GM12875 (cell line): Measurements from ENCODE around the gene RNF40.

ENCODE experiments used
- H3K4me3 ChIP-seq: one replicate; pipeline ENCODE4 v1.5.1; 2011; ENCODE audit warnings: low read depth, low read length, control low read depth
- TF ChIP-seq, protein P1 (sequence below): IDR thresholded peaks from 2 replicates; pipeline ENCODE4 v1.5.1; 2011; ENCODE audit warnings: low read depth, mild to moderate bottlenecking, control low read depth, inconsistent platforms, low read length, moderate library complexity, borderline replicate concordance; ENCODE audit not compliant: insufficient read depth

The RNF40 gene

GRCh38 chr16:30783280-30784109 lies 21.4 kb downstream of the RNF40 start:
- TF ChIP-seq, protein P1, sequence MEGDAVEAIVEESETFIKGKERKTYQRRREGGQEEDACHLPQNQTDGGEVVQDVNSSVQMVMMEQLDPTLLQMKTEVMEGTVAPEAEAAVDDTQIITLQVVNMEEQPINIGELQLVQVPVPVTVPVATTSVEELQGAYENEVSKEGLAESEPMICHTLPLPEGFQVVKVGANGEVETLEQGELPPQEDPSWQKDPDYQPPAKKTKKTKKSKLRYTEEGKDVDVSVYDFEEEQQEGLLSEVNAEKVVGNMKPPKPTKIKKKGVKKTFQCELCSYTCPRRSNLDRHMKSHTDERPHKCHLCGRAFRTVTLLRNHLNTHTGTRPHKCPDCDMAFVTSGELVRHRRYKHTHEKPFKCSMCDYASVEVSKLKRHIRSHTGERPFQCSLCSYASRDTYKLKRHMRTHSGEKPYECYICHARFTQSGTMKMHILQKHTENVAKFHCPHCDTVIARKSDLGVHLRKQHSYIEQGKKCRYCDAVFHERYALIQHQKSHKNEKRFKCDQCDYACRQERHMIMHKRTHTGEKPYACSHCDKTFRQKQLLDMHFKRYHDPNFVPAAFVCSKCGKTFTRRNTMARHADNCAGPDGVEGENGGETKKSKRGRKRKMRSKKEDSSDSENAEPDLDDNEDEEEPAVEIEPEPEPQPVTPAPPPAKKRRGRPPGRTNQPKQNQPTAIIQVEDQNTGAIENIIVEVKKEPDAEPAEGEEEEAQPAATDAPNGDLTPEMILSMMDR, result no peak
- no peak overlapping the region for H3K4me3 ChIP-seq

- TF ChIP-seq, protein P1, result no peak
- H3K4me3 ChIP-seq, result no peak overlapping the region
Observed at GRCh38 chr16:30784215-30784614, 22.1 kb downstream of the RNF40 start.

DNA sequence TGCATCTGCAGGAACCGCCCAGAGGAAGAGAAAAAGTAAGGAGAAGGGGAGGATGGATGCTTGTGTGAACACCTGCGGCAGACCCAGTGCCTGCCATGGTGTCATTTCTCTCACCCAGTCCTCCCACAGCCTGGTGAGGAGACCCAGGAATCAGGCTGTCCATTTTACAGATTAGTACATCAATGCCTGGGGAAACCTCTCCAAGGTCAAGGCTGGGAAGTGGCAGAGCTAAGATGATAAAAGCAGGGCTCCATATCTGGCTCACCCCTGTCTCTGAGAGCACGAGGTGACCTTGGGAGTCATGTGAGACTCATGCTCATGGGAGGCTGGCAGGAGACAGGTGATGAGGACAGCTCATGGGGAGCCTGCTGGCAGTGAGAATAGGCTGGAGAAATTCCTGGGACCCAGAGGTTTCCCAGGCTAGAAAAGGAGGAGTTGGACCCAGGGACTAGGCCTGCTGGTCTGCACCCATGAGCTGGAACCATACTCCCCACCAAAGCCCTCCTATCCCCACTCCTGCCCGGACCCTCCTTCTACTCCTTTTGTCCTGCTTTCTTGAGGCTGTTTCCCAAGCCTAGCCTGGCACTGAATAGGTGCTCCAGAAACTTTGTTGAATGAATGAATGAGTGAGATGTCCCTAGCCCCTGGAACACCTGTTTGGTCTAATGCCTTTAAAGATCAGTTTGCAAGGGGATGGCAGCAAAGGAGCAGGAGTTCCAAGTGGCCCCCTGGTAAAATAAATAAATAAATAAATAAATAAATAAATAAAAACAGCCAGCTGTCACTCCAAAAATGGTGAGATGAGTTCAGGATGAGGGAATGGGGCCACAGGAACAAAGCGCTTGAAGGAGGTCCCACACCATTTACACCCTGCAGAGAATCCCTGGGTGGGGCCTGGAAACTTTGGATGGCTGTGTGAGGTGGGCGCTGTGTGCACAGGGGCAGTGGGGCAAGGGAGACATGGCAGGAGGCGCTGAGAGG lies 23.3 kb downstream of the RNF40 start:
- no peak overlapping the region for H3K4me3 ChIP-seq
- TF ChIP-seq, protein P1, result no peak

GRCh38 chr16:30786115-30786935 lies 24.2 kb downstream of the RNF40 start:
- TF ChIP-seq, protein P1, result no peak
- no peak overlapping the region for H3K4me3 ChIP-seq

DNA sequence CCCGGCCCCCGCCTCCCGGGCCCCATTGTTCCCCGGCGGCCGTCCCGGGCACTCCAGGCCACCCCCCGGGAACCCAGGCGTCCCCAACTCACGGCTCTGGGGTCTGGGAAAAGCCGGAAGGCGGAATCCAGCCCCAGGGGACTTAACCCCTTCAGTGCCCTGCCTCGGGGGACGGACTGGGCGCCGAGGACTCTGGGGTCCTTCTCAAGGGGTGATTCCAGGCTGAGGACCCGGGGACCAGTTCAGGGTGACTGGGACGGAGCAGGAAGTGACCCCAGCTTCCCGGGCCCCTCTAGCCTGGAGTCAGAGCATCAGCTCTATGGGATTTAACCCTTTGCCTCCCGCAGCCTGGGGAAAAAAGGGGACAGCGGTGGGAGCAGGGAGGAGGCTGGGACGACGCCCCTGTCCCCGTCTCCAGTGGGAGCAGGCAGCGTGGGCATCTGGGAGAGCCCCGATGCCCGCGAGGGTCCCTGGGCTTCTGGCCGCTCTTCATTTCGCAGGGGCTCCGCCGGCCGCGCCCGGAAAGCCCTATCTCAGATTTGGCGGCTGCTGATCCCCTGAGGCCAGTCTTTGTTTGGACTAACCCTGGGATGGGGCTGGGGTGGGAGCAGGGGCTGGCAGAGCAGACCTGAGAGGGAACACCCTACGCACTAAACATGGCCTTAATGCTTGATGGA lies 25.0 kb downstream of the RNF40 start, which contains the start of gene ZNF629:
Gene ZNF629 (minus strand): TSS at position 270 of the 677 bp plus-strand sequence. CDS start 2,723 bp downstream, outside the sequence.
- no peak within 1 kb of the TSS for H3K4me3 ChIP-seq

More for the DNA sequence above, 25.0 kb downstream of the RNF40 start, which contains the start of gene ZNF629:
- TF ChIP-seq, protein P1, result no peak
